ES-I3 (cell line): ENCODE data around the gene DIAPH2.
A peak's percentile ranks its signal among the peaks of the same experiment; 100 is the strongest.

ENCODE experiments used
- H3K36me3 ChIP-seq: 2 replicates; pipeline ENCODE4 v1.6.1; 2013; ENCODE audit warnings: mild to moderate bottlenecking, low read length, control low read depth, moderate library complexity; ENCODE audit not compliant: insufficient read depth
- H3K4me1 ChIP-seq: 2 replicates; pipeline ENCODE4 v1.6.1; 2013; ENCODE audit warnings: mild to moderate bottlenecking, control low read depth, low read length; ENCODE audit not compliant: insufficient read depth
- H3K9ac ChIP-seq: 2 replicates; pipeline ENCODE4 v1.6.1; 2013; ENCODE audit warnings: low read depth, mild to moderate bottlenecking, low read length, moderate library complexity
- H3K9me3 ChIP-seq: 2 replicates; pipeline ENCODE4 v1.6.1; 2013; ENCODE audit warnings: mild to moderate bottlenecking, low read length, moderate library complexity; ENCODE audit not compliant: control insufficient read depth, insufficient read depth

Gene DIAPH2

DNA sequence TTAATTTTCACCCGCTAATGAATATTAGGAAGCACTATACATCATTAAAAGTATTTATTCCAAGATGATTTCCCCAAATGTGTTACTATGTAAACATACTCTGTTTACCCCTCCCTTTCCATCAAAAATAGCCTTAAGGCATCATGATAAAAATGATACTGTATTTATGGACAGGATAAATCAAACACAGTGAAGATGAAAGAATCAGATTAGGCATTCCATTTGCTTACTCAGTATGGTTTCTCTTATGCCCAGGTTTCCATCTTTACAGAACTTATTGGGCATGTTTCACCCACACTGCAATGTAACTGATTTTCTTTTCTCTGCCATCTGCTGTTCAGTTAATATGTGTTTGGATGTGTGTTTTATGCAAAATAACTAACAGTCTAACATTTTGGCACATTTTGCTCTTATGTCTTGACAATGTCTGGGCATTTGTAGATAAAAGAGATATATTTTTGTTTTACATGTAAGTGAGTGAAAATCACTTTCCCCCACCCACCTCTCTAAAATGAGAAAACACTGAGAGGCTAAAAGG is 644.3 kb downstream of the DIAPH2 start:
- Histone ChIP-seq H3K9ac (no peak overlapping the region), H3K9me3 (no peaks in the 10 kb centered on the region), H3K36me3 (peaks cover 2% of the 10 kb centered on the region; the same call in 1 of the 2 replicates), H3K4me1 (peaks cover 3% of the 10 kb centered on the region; the same call in 1 of the 2 replicates)

DNA sequence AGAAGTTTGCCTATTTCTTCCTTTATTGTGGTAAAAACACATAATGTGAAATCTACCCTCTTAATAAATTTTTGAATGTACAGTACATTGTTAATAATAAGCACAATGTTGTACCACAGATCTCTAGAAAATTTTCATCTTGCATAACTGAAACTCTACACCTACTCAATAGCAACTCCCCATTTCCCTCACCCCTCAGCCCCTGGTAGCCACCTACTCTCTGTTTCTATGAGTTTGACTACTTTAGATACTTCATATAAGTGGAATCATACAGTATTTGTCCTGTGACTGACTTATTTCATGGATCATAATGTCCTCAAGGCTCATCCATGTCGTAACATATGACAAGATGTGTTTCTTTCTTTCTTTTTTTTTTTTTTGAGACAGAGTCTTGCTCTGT is 645.5 kb downstream of the DIAPH2 start:
- Histone ChIP-seq H3K36me3 (peaks cover 2% of the 10 kb centered on the region; the same call in 1 of the 2 replicates), H3K9me3 (no peaks in the 10 kb centered on the region), H3K4me1 (peaks cover 3% of the 10 kb centered on the region; the same call in 1 of the 2 replicates), H3K9ac (no peak overlapping the region)

DNA sequence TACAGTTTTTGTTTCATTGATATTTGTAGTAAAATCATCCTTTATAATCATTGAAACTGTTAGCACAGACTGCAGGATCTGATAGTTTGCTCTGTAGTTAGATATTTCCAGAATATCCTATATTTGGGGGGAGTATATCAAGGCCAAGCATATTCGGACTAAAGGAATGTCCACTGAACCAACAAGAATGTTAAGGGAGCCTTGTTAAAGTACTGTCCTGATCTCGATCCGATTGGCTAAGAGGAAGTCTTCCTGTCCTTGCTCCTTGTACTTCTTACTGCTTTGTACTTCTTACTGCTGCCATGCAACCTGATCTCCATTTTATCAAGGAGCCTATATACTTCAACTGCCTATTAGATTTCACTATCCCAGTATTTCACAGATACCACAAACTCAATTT is 648.3 kb downstream of the DIAPH2 start:
- no peaks in the 10 kb centered on the region for H3K36me3 ChIP-seq
- no peaks in the 10 kb centered on the region for H3K9me3 ChIP-seq
- peaks cover 3% of the 10 kb centered on the region; the same call in 1 of the 2 replicates for H3K4me1 ChIP-seq
- H3K9ac ChIP-seq = no peak overlapping the region

DNA sequence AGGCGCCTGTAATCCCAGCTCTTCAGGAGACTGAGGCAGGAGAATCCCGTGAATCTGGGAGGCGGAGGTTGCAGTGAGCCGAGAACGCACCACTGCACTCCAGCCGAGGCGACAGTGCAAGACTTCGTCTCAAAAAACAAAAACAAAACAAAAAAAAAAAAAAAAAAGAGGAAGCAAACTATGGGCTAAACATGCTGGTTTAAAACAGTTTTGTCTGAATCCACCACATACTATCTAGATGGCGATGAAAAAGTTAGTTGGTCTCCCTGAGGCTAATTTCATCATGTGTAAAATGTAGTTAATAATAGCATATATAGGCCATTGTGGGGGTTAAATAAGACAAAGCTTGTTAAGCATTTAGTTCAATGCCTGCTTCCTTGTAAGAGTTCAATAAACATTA is 650.2 kb downstream of the DIAPH2 start:
- Histone ChIP-seq H3K36me3 (no peaks in the 10 kb centered on the region), H3K9ac (no peak overlapping the region), H3K9me3 (no peaks in the 10 kb centered on the region), H3K4me1 (peaks cover 5% of the 10 kb centered on the region; the same call in 1 of the 2 replicates)

DNA sequence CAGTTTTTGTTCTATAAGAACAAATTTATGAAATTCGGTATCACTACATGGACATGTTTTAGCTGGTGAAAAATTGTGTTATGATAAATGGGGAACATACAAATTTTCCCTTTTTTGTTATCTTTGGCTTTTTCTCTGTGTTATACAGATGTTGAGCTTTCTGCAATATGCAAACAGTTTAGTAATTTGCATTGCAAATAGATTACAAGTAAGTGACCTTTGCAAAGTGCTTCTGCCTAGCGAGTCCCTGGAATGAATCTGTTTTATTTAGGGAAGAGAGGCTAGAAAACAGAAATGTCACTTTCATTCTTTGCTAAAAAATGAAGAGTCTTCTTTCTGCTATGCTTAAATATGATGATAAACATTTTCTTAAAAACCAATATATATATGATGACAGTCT is 660.1 kb downstream of the DIAPH2 start:
- Histone ChIP-seq H3K9ac (0 out of 2 replicates have a peak overlapping the region, but pooled peaks have one; percentile 26), H3K9me3 (no peaks in the 10 kb centered on the region), H3K36me3 (peaks cover 5% of the 10 kb centered on the region; the same call in 1 of the 2 replicates), H3K4me1 (peaks cover 35% of the 10 kb centered on the region)

DNA sequence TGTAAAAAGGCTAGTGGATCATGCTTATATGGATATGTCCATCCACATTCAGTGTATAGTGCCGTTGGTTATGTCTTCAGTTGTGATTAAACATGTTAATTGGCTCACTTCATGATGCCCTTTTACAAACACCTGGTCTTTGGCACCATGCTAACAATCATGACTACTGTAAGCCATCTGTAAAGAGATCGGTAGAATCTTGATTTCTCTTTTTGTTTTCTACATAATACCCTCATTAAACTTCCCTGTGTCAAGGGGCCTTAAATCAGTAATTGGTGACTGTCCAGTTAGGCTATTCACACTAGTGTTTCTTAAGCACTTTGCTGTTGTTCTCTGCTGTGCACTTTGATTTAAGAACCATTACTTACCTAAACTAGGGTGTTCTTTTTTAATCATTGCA is 674.3 kb downstream of the DIAPH2 start:
- H3K4me1 ChIP-seq = peaks cover 4% of the 10 kb centered on the region; the same call in 1 of the 2 replicates
- no peaks in the 10 kb centered on the region for H3K9me3 ChIP-seq
- peaks cover 3% of the 10 kb centered on the region; the same call in 1 of the 2 replicates for H3K36me3 ChIP-seq
- no peak overlapping the region for H3K9ac ChIP-seq

DNA sequence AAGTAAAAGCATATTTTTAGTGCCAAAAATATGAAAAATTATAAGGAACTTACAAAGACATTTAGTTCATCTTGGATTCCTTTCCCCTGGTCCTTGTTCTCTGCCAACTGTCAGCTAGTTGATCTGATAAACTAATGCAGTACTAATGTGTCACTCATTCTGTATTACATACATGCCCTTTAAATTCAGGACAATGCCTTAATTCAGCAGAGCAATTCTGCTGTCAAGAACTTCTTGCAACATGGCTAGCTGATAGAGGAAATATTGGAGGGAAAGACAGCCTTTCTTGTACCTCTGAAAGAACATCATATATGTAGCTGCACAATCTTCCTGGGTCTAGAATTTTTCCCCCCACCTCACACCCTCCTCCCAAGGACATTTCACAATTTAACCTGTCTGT is 679.2 kb downstream of the DIAPH2 start:
- Histone ChIP-seq H3K9me3 (no peaks in the 10 kb centered on the region), H3K36me3 (no peaks in the 10 kb centered on the region; the same call in 1 of the 2 replicates), H3K9ac (no peak overlapping the region), H3K4me1 (no peaks in the 10 kb centered on the region)

DNA sequence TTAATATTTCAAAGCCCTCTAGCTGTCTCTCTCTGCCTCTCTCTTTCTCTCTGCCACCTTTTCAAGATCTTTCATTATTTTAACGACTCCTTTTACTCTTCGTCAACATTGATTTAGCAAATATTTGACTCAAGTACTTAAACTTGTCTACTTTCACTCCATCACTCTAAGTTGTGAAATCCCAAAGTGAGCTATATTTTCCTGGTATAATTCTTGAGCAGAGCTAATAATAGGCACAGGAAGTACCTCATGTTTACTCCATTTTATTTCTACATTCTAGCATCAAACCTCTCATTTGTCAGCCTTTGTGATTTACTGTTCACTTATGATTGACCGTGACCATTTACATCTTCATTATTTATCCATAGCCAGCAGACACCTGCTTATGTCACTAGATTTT is 681.6 kb downstream of the DIAPH2 start:
- H3K4me1 ChIP-seq = no peaks in the 10 kb centered on the region
- H3K9me3 ChIP-seq = no peaks in the 10 kb centered on the region
- no peak overlapping the region for H3K9ac ChIP-seq
- peaks cover 3% of the 10 kb centered on the region; the same call in 1 of the 2 replicates for H3K36me3 ChIP-seq

DNA sequence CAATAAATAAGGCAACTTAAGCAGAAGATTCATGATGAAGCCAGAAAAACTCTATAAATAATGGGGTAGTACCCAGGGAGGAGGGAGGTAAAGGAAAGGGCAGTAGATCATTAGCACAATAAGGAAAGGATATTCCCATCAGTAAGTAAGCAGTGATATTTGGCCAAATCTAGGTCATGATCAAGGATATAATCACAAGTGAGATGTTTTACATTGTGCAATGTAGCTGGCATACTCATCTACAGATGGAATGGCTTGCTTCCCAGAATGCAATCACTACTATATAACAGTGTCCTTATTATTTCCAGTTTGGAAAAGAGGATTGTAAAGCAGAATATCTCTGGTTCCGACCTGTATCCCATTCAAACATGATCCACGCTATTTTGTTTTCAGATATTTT is 682.5 kb downstream of the DIAPH2 start:
- peaks cover 4% of the 10 kb centered on the region for H3K36me3 ChIP-seq
- H3K9me3 ChIP-seq = no peaks in the 10 kb centered on the region
- H3K4me1 ChIP-seq = no peaks in the 10 kb centered on the region

DNA sequence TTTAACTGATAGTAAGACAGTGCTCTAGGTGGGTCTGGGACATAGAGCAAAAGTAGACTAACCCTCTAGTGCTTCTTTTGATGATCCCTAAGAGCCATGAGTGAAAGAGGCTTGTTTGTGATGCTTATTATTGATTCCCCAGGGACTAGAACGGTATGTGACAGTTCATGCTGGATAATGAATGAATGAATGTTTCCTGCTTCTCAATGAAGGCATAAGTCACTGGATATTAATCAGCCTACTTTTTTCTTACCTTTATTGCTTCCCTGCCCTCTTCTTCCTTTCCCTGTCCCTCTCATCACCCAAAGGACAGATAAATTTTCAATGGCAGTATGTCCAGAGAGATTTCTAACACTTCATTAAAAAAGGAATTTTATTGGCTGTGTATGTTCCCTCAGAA is 685.3 kb downstream of the DIAPH2 start:
- Histone ChIP-seq H3K4me1 (peaks cover 4% of the 10 kb centered on the region), H3K9ac (no peak overlapping the region), H3K9me3 (no peaks in the 10 kb centered on the region), H3K36me3 (peaks cover 7% of the 10 kb centered on the region)

More for the DNA sequence above, 682.5 kb downstream of the DIAPH2 start:
- H3K9ac ChIP-seq = no peak overlapping the region

DNA sequence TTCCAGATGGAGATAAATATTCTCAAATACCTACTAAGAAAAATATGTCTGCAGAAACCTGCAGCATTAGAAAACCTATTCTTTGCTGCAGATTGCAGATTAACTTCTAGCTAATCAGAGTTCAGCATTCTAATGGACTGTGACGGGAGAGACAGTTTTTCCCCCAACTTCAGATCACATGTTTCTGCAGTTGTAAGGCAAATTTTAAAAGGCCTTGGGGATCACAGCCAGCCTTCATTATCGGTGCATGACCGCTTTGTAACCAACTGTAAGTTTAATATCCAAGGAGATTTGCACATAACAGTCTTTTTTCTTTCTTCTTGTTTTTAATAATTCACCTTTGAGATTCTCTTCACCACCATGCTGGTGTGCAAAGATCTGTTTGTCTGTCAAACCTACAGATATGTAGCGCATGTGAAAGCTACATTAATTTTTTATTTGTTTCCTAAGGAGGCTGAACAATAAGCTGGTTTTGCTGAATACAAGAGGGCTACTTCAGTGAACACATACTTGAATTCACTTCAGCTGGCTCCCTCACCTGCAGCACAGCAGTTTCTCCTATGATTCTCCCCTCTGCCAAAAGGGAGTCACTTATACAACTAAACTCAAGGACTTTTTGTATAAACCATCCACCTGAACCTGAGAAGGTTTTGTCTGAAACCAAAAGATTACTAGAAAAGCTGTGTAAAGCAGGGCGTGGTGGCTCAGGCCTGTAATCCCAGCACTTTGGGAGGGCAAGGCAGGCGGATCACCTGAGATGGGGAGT is 687.5 kb downstream of the DIAPH2 start:
- peaks cover 7% of the 10 kb centered on the region for H3K36me3 ChIP-seq
- peaks cover 4% of the 10 kb centered on the region for H3K4me1 ChIP-seq
- H3K9ac ChIP-seq = no peak overlapping the region

DNA sequence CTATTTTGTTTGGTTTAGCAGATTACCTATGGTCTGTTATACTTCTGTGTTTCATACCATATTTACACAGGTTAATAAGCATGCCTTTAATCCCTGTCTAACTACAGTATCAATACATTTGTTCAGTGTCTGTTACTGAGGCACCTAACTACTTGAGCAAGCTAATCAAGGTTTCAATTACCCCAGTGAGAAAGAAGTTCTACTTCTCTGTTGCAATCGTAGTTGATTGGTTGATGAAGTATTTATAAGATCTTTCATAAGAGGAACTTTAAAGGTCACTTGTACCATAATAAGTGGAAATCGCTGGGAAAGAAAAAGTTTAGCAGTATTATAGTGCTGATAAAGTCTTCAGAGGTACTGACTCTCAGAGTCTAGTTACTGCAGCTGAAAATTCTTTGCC is 689.6 kb downstream of the DIAPH2 start:
- peaks cover 4% of the 10 kb centered on the region for H3K36me3 ChIP-seq

More for the DNA sequence above, 687.5 kb downstream of the DIAPH2 start:
- H3K9me3 ChIP-seq = no peaks in the 10 kb centered on the region

DNA sequence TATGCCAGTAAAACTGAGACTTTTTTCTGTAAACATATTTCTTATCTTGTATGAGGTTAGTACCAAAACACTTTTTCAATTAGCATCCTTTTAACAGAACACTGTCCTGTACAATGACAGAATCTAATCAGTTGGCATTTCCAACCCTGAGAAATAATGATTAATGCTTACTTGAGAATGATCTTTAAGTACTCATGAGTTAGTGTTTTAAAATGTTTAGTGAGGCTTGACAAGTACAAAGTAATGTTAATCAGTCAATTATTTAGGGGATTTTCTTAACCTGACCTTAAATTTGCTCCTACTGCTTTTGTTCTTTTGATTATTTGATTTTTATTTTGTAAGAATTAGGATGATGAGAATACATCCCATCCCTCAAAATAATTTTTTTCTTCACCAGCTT is 695.6 kb downstream of the DIAPH2 start:
- Histone ChIP-seq H3K4me1 (peaks cover 8% of the 10 kb centered on the region; the same call in 1 of the 2 replicates), H3K9ac (no peak overlapping the region), H3K36me3 (peaks cover 6% of the 10 kb centered on the region), H3K9me3 (no peaks in the 10 kb centered on the region)

More for the DNA sequence above, 689.6 kb downstream of the DIAPH2 start:
- Histone ChIP-seq H3K4me1 (peaks cover 4% of the 10 kb centered on the region), H3K9me3 (no peaks in the 10 kb centered on the region), H3K9ac (no peak overlapping the region)

DNA sequence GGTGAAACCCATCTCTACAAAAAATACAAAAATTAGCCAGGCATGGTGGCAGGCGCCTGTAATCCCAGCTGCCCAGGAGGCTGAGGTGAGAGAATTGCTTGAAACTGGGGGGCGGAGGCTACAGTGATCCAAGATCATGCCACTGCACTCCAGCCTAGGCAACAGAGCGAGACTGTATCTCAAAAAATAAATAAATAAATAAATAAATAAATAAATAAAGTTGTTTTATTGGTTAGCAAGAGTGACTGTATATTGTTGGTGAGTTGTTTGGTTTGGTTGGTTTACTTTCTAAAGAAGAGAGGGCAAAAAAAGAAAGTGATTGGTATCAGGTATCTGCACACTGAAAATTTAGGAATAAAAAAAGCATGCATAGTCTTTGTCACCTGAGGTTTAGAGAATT is 700.0 kb downstream of the DIAPH2 start:
- Histone ChIP-seq H3K36me3 (peaks cover 24% of the 10 kb centered on the region), H3K9me3 (no peaks in the 10 kb centered on the region)

DNA sequence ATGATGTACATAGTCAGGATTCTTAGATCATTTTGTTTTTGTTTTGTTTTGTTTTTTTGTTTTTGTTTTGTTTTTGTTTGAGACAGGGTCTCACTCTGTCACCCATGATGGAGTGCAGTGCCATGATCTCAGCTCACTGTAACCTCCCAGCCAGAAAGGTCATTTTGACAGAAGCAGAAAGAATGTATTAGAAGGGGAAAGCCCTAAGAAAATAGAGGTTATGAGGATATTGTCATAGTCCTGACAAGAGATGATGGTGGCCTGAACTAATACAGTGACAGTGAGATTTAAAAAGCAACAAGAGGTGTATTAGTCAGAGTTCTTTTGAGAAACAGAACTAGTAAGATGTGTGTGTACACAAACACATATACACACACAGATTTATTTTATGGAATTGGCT is 702.4 kb downstream of the DIAPH2 start:
- H3K9me3 ChIP-seq = no peaks in the 10 kb centered on the region
- peaks cover 6% of the 10 kb centered on the region for H3K4me1 ChIP-seq
- H3K9ac ChIP-seq = no peak overlapping the region
- peaks cover 24% of the 10 kb centered on the region for H3K36me3 ChIP-seq

More for the DNA sequence above, 700.0 kb downstream of the DIAPH2 start:
- Histone ChIP-seq H3K9ac (no peak overlapping the region), H3K4me1 (peaks cover 6% of the 10 kb centered on the region)
